ENCODE results near the gene TSHZ2.

The TSHZ2 gene

GRCh38 chr20:53201588-53201987, 229.4 kb downstream of the TSHZ2 start:
- no peak for DNase-seq (ENCODE audit: low read depth in 2 of 2)

GRCh38 chr20:53202777-53203176, 230.6 kb downstream of the TSHZ2 start:
- no peak for DNase-seq (ENCODE audit: low read depth in 2 of 2)

- no peak for DNase-seq (ENCODE audit: low read depth in 2 of 2)
Observed at GRCh38 chr20:53205046-53205445, 232.9 kb downstream of the TSHZ2 start.

GRCh38 chr20:53208110-53208832, 236.1 kb downstream of the TSHZ2 start:
- no peak for DNase-seq (ENCODE audit: low read depth in 2 of 2)

- no peak for DNase-seq (ENCODE audit: low read depth in 2 of 2)
Observed at GRCh38 chr20:53210041-53210440, 237.9 kb downstream of the TSHZ2 start.

- DNase-seq (ENCODE audit: low read depth in 2 of 2): no peak
Observed at GRCh38 chr20:53210931-53211330, 238.8 kb downstream of the TSHZ2 start.

GRCh38 chr20:53212018-53212417, 239.9 kb downstream of the TSHZ2 start:
- DNase-seq (ENCODE audit: low read depth in 2 of 2): no peak

GRCh38 chr20:53214392-53214791, 242.2 kb downstream of the TSHZ2 start:
- DNase-seq (ENCODE audit: low read depth in 2 of 2): no peak

GRCh38 chr20:53215166-53215565, 243.0 kb downstream of the TSHZ2 start:
- no peak for DNase-seq (ENCODE audit: low read depth in 2 of 2)

- DNase-seq (ENCODE audit: low read depth in 2 of 2): no peak
Observed at GRCh38 chr20:53216478-53216855, 244.3 kb downstream of the TSHZ2 start.

GRCh38 chr20:53216856-53217576, 244.9 kb downstream of the TSHZ2 start:
- DNase-seq (ENCODE audit: low read depth in 2 of 2): peak; percentile 64 to 77

GRCh38 chr20:53220482-53221307, 248.5 kb downstream of the TSHZ2 start:
- DNase-seq (ENCODE audit: low read depth in 2 of 2): no peak

GRCh38 chr20:53221731-53222130, 249.6 kb downstream of the TSHZ2 start:
- DNase-seq (ENCODE audit: low read depth in 2 of 2): no peak

- DNase-seq (ENCODE audit: low read depth in 2 of 2): no peak
Observed at GRCh38 chr20:53222416-53222815, 250.3 kb downstream of the TSHZ2 start.

GRCh38 chr20:53222932-53223331, 250.8 kb downstream of the TSHZ2 start:
- DNase-seq (ENCODE audit: low read depth in 2 of 2): no peak

- DNase-seq (ENCODE audit: low read depth in 2 of 2): no peak
Observed at GRCh38 chr20:53223626-53224172, 251.5 kb downstream of the TSHZ2 start.

GRCh38 chr20:53224851-53225250, 252.7 kb downstream of the TSHZ2 start:
- no peak for DNase-seq (ENCODE audit: low read depth in 2 of 2)

GRCh38 chr20:53226826-53227225, 254.7 kb downstream of the TSHZ2 start:
- DNase-seq (ENCODE audit: low read depth in 2 of 2): no peak

- DNase-seq (ENCODE audit: low read depth in 2 of 2): no peak
Observed at GRCh38 chr20:53227523-53227922, 255.4 kb downstream of the TSHZ2 start.

GRCh38 chr20:53231061-53231460, 258.9 kb downstream of the TSHZ2 start:
- no peak for DNase-seq (ENCODE audit: low read depth in 2 of 2)

GRCh38 chr20:53237461-53237860, 265.3 kb downstream of the TSHZ2 start:
- DNase-seq (ENCODE audit: low read depth in 2 of 2): no peak

GRCh38 chr20:53238121-53238660, 266.0 kb downstream of the TSHZ2 start:
- no peak for DNase-seq (ENCODE audit: low read depth in 2 of 2)
